ENCODE results near the gene SNAPIN. TPM values are rescaled to one million over a fixed set of nuclear protein-coding genes. Genes with fewer than 3 reads are reported as not detected.

Gene SNAPIN
- total RNA-seq, 1 experiment from 2014 or later: 82.0 TPM

GRCh38 chr1:153698020-153698922 lies 39.8 kb downstream of the SNAPIN start:
- CTCF ChIA-PET: interaction anchor here (0.6 kb wide), 1 partner anchor 180 kb away, joined by 5 read pairs; no protein-coding TSS in a partner anchor
- Histone ChIP-seq H3K36me3 (ENCODE audit: low read depth, low read length) (no peaks in the 10 kb centered on the region), H3K27me3 (ENCODE audit: low read length) (no peaks in the 10 kb centered on the region), H4K20me1 (ENCODE audit: low read length) (no peaks in the 10 kb centered on the region), H3K4me3 (ENCODE audit: low read length) (no peak overlapping the region), H3K4me1 (ENCODE audit: insufficient read depth, low read length) (peaks cover 13% of the 10 kb centered on the region), H3K9ac (ENCODE audit: low read length) (no peak overlapping the region), H3K4me2 (ENCODE audit: low read length) (no peak overlapping the region), H2AFZ (ENCODE audit: low read length) (peak overlapping the region; percentile 69; the same call in 1 of the 2 replicates), H3K79me2 (ENCODE audit: low read length) (no peaks in the 10 kb centered on the region), H3K27ac (ENCODE audit: low read length) (no peak overlapping the region), H3K9me2 (replicated peaks; ENCODE audit: low read length) (no peaks in the 10 kb centered on the region), H3F3A (ENCODE audit: low read length, unreplicated experiment) (no peaks in the 10 kb centered on the region), H3K9me3 (ENCODE audit: low read length) (no peaks in the 10 kb centered on the region)
- TF ChIP-seq EZH2 (IDR thresholded peaks at IDR 0.05; ENCODE audit: low read length, unreplicated experiment): no peak
- no peak for TF ChIP-seq CTCF (conservative IDR thresholded peaks at IDR 0.05; ENCODE audit: low read depth, low read length)
- TF ChIP-seq EZH2phosphoT487 (IDR thresholded peaks at IDR 0.05; ENCODE audit: borderline replicate concordance, low read length): no peak
- intact Hi-C loops (cut with micrococcal nuclease): no loop called here
- no TSS peak for BruUV-seq (replicated peaks)
- ATAC-seq (no peak), DNase-seq (no peak)
- POLR2A ChIA-PET (ENCODE audit: unreplicated experiment): no interaction called here

- Histone ChIP-seq H3K9me2 (replicated peaks; ENCODE audit: low read length) (no peaks in the 10 kb centered on the region), H2AFZ (ENCODE audit: low read length) (no peak overlapping the region), H3K4me3 (ENCODE audit: low read length) (no peak overlapping the region), H3K27me3 (ENCODE audit: low read length) (no peaks in the 10 kb centered on the region), H4K20me1 (ENCODE audit: low read length) (no peaks in the 10 kb centered on the region), H3K4me1 (ENCODE audit: insufficient read depth, low read length) (peaks cover 13% of the 10 kb centered on the region), H3K9ac (ENCODE audit: low read length) (no peak overlapping the region), H3K79me2 (ENCODE audit: low read length) (no peaks in the 10 kb centered on the region), H3K36me3 (ENCODE audit: low read depth, low read length) (no peaks in the 10 kb centered on the region), H3F3A (ENCODE audit: low read length, unreplicated experiment) (no peaks in the 10 kb centered on the region), H3K9me3 (ENCODE audit: low read length) (no peaks in the 10 kb centered on the region), H3K4me2 (ENCODE audit: low read length) (no peak overlapping the region), H3K27ac (ENCODE audit: low read length) (no peak overlapping the region)
- ATAC-seq (0 out of 2 replicates have a peak, but pooled peaks have one; percentile 9), DNase-seq (no peak)
- ChIA-PET POLR2A (ENCODE audit: unreplicated experiment) (no interaction called here), CTCF (interaction anchor here (0.6 kb wide), 1 partner anchor 181 kb away, joined by 5 read pairs; no protein-coding TSS in a partner anchor)
- no peak for TF ChIP-seq EZH2phosphoT487 (IDR thresholded peaks at IDR 0.05; ENCODE audit: borderline replicate concordance, low read length)
- no peak for TF ChIP-seq EZH2 (IDR thresholded peaks at IDR 0.05; ENCODE audit: low read length, unreplicated experiment)
- TF ChIP-seq CTCF (conservative IDR thresholded peaks at IDR 0.05; ENCODE audit: low read depth, low read length): no peak
- intact Hi-C loops (cut with micrococcal nuclease): no loop called here
- BruUV-seq (replicated peaks): no TSS peak
These were observed 40.6 kb downstream of the SNAPIN start for GRCh38 chr1:153698923-153699714.

Measured in PC-3 (cell line).